CD4-positive, alpha-beta T cell treated with Interleukin-2 at 100 ng/mL for 4 hours (primary cell): Measurements from ENCODE around the gene KLHL7.

ENCODE experiments used
- DNase-seq: peaks from one replicate; pipeline ENCODE4 v3.0.0-alpha.2; 2020; ENCODE audit warnings: low spot score

Gene KLHL7

GRCh38 chr7:23105644-23106056, at the start of gene KLHL7:
Gene KLHL7 (plus strand): TSS chr7:23105785. CDS start chr7:23106027, 242 bp downstream.
- DNase-seq: peak; percentile 94

- DNase-seq: no peak
These were observed 47.0 kb upstream of the KLHL7 start for GRCh38 chr7:23058408-23059096.

GRCh38 chr7:23061327-23061726, 44.3 kb upstream of the KLHL7 start:
- no peak for DNase-seq

GRCh38 chr7:23062452-23062851, 43.1 kb upstream of the KLHL7 start:
- DNase-seq: no peak

GRCh38 chr7:23065974-23066373, 39.6 kb upstream of the KLHL7 start:
- DNase-seq: no peak

GRCh38 chr7:23067271-23067670, 38.3 kb upstream of the KLHL7 start:
- no peak for DNase-seq

- no peak for DNase-seq
These were observed 33.5 kb upstream of the KLHL7 start for GRCh38 chr7:23072048-23072447.

GRCh38 chr7:23072922-23073321, 32.7 kb upstream of the KLHL7 start:
- no peak for DNase-seq

GRCh38 chr7:23074443-23075261, 30.9 kb upstream of the KLHL7 start:
- no peak for DNase-seq

GRCh38 chr7:23075571-23075970, 30.0 kb upstream of the KLHL7 start:
- no peak for DNase-seq

- DNase-seq: no peak
These were observed 28.8 kb upstream of the KLHL7 start for GRCh38 chr7:23076772-23077171.

GRCh38 chr7:23093111-23093510, 12.5 kb upstream of the KLHL7 start:
- DNase-seq: no peak

GRCh38 chr7:23093546-23093945, 12.0 kb upstream of the KLHL7 start:
- no peak for DNase-seq

- DNase-seq: no peak
These were observed 8.9 kb upstream of the KLHL7 start for GRCh38 chr7:23096518-23097290.

GRCh38 chr7:23098029-23098428, 7.6 kb upstream of the KLHL7 start:
- no peak for DNase-seq

GRCh38 chr7:23098460-23098859, 7.1 kb upstream of the KLHL7 start:
- DNase-seq: no peak

- no peak for DNase-seq
These were observed 4.9 kb upstream of the KLHL7 start for GRCh38 chr7:23100697-23101096.

GRCh38 chr7:23105086-23105643, 420 bp upstream of the KLHL7 start:
- no peak for DNase-seq

GRCh38 chr7:23106057-23106822, 655 bp downstream of the KLHL7 start:
- DNase-seq: peak; percentile 31

- no peak for DNase-seq
These were observed 1.5 kb downstream of the KLHL7 start for GRCh38 chr7:23106823-23107663.

GRCh38 chr7:23107781-23108180, 2.2 kb downstream of the KLHL7 start:
- DNase-seq: no peak
